GM18519 (cell line): ENCODE results near the gene TOR4A.

Experiments used
- ATAC-seq: cut with Tn5 transposase; IDR thresholded peaks from one replicate; pipeline ENCODE4 v1.9.1; 2021; ENCODE audit warnings: mild to moderate bottlenecking, moderate library complexity; ENCODE audit not compliant: unreplicated experiment, low FRiP score

TOR4A gene

DNA sequence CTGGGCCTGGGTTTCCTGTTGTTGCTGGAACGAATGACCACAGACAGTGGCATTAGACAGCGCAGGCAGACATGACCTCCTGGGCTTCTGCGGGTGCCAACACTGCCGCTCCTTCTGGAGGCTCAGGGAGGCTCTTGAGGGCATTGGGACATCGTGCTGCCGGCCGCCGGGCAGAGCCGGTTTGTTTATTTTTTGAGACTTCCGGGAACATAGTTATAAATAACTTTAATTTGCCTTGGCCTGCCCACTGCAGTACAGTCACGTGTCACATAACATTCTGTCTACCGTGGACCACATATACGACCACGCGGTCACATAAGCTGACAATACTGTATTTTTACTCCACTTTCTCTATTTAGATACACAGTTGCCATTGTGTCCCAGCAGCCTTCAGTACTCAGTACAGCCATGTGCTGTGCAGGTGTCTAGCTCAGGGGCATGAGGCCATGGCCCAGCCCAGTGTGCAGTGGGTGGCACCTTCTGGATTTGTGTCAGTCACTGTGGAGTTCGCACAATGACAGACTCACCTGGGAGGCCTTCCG, 8.2 kb upstream of the TOR4A start:
- ATAC-seq, result no peak

DNA sequence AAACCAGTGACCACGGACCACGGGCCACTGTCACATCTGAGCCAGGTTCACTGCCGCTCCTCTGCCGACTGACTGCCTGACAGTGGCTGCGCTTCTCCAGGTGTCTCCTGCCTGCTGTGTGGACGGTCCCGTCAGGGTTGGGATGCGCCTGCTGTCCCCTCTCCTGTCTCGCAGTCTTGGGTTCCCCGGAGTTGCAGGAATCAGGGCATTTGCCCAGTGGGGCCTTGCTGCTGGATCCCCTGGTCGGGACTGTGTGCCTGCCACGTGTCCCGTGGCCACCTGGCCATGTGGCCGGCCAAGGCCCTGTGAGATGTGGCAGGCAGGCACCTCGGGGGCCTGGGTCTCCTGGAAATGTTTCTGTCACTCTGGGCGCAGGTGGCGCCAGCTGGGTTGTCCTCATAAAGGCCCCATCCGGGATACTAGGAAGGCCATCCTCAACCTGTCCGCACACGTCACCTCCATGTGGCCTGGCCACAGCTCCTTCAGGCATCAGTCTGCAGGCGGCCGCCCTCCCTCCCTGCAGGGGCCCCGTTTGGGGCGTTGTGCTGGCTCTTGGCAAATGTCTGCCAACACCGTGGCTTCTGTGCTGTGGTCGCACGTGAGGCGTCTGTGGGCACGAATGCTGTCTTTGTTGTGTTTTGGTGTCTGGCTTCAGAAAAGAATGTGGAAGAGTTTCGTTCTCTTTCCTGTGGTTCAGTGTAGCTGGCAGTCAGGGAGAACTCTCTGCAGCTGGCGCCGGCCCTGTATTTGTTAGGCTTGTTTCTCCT, 6.4 kb upstream of the TOR4A start:
- no peak for ATAC-seq

DNA sequence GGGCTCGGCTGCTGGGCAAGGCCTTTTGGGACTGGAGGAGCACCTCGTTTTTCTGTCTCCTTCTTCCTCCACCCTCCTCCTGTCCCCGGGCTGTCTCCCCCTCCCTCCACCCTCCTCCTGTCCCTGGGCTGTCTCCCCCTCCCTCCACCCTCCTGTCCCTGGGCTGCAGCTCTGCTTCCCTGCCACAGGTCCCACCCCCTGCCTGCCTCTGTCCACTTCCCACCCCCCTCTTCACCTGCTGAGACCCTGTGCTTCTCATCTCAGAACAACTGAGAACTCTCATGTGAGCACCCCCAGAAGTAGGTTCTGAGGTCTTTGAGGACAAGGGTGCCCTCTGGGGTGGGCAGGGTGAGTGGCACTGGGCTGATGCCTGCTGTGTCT, 5.8 kb upstream of the TOR4A start:
- no peak for ATAC-seq

DNA sequence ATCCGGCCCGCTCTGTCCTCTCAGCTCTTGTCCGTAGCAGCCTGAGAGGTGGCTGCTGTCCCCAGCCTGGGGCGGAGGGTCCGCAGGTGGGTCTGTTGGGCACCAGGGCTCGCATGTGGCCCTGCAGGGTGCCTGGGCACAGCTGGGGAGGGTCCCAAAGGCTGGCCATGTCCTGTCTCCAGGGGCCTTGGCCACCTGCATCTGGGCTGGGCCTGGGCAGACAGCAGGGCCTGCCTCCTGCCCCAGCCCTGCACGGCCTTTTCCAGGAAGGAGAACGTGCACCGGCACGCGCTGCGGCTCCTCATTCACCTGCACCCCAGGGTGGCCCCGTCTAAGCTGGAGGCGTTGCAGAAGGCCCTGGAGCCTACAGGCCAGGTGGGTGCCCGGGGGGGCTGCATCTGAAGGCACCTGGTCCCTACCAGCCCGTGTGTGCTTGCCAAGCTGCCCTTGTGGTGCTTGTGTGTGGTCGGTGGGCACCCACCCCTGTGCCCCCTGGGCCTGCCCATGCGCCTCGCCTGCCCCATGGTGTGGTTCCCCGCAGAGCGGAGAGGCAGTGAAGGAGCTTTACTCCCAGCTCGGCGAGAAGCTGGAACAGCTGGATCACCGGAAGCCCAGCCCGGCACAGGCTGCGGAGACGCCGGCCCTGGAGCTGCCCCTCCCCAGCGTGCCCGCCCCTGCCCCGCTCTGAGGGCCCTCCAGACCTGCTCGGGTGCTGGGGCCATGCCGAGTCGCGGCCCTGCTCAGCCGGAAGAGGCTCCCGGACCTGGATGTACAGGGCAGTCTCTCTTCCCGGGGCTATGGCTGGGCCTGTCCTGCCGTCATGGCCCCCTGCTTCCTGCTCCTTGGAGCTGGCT, 5.1 kb upstream of the TOR4A start:
- no peak for ATAC-seq

- ATAC-seq, result no peak
These were observed 4.4 kb upstream of the TOR4A start for GRCh38 chr9:137273095-137273490.

DNA sequence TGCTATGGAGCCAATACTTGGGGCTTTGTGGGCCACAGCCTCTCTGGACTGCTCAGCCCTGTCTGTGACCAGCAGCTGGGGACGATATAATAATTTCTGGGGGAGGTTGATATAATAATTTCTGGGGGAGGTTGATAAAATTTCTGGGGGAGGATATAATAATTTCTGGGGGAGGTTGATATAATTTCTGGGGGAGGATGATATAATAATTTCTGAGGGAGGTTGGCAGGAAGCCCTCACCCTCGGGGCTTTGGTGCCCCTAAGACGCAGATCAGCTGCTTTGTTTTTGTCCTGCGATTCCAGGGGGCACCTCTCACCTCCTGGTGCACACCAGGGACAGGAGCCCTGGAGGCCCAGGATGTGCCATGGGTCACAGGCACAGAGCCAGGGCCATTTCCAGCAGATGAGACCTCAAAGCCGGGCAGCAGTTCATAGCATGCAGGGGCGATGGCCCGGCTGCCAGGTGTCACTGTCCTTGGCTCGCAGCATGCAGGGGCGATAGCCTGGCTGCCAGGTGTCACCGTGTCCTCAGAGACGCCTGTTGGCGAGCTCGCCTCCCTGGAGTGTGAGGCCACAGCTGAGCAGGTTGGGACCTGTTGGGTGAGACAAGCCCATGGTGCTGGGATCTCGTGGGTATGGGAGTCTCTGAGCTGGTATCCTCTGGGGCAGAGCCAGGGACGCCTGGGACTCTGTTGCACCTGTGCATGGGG, 3.8 kb upstream of the TOR4A start:
- ATAC-seq, result no peak

GRCh38 chr9:137275203-137275587, 2.3 kb upstream of the TOR4A start:
- ATAC-seq, result no peak

DNA sequence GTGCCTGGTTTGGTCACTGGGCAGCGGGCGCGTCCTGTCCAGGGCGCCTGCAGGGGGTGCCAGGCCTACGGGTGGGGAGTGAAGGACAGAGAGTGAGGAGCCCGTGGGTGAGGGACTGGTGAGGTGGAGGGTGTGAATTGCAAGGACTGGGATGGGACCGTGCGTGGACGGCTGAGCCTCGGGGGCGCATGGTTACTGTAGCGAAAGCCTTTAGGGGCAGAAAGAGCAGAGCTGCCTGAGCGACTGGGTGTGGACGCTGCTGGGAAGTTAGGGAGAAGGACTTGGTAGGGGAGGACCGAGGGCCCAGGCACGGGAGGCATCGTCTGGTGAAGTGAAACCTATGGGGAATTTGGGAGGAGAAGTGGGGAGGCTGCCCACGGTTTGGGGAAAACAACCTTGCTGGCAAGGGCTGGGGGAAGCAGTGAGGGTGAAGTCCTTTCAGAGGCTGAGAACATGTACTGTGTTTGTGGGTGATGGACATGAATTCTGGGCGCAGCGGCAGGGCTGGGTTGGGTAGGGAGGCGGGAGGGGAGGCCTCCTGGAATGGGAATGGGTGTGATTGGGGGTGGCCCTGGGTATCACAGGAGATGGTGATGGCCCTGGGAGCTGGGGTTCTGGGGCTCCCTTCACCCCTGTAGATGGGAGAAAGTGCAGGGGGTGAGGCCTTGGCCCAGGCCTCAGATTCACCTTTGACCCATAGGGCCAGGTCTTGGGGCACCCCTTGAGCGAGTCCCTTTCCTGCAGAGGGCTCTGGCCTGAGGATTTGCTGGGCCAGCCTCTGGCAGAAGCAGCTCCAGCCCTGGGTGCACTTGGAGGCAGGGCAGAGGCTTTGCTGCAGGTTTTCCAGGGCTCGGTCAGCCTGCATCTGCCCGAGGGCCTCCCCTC, 1.7 kb upstream of the TOR4A start:
- no peak for ATAC-seq

GRCh38 chr9:137276473-137277328, 825 bp upstream of the TOR4A start:
- ATAC-seq, result no peak

DNA sequence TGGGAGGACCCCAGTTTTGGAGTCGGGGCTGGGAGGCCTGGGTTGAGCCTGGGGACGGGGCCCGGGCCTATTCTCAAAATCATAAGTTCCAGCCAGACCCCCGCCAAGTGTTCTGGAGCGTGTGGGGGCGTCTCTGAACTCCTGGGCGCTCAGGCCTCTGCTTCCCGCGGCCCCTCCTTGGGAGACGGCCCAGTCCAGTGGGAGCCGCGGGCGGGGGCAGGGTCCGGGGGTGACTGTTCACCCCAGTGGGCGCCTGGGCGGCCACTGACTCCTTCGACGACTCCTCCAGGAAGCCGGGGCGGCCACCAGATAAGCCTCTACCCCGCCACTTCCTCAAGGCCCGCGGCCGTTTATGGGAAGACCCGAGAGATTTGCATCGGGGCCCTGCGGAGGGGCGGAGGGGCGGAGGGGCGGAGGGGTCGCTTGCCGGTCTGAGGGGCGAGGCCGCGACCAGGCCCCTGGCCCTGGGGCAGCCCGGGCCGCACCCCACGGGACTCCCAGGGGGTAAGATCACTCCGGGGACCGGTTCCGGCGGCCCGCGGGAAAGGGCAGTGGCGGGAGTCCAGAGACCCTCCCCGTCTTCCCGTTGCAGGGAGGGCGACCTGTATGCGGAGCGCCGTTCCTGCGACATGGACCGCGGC, 655 bp downstream of the TOR4A start:
- ATAC-seq, result no peak

DNA sequence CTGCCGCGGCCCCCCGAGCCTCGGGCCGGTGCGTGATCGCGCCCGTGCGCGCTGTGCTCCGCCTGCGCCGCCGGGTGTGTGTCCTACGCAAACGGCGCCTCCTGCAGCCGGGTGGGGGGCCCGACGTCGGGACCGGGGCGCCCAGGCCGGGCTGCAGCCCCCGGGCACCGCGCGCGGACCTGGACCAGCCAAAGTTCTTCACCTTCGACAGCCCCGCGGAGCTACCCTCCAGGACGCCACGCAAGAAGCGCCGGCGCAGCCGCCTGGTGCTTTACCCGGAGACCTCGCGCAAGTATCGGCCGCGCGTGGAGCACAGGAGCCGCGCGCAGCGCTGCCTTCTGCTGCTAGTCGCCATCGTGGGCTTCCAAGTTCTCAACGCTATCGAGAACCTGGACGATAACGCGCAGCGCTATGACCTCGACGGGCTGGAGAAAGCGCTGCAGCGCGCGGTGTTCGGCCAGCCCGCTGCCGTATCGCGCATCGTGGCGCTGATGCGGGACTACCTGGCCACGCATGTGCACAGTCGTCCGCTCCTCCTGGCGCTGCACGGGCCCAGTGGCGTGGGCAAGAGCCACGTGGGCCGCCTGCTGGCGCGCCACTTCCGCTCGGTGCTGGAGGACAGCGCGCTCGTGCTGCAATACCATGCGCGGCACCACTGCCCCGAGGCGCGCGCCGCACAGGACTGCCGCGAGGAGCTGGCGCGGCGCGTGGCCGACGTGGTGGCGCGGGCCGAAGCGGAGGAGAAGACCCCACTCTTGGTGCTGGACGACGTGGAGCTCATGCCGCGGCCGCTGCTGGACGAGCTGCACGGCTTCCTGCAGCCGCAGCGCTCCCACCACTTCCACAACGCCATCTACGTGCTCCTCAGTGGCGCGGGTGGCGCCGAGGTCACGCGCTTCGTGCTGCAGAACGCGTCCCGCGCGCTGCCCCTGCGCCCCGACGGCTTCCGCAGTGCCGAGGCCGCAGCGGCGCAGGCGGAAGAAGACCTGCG, 1.5 kb downstream of the TOR4A start:
- ATAC-seq, result no peak

GRCh38 chr9:137279741-137280473, 2.4 kb downstream of the TOR4A start:
- no peak for ATAC-seq

DNA sequence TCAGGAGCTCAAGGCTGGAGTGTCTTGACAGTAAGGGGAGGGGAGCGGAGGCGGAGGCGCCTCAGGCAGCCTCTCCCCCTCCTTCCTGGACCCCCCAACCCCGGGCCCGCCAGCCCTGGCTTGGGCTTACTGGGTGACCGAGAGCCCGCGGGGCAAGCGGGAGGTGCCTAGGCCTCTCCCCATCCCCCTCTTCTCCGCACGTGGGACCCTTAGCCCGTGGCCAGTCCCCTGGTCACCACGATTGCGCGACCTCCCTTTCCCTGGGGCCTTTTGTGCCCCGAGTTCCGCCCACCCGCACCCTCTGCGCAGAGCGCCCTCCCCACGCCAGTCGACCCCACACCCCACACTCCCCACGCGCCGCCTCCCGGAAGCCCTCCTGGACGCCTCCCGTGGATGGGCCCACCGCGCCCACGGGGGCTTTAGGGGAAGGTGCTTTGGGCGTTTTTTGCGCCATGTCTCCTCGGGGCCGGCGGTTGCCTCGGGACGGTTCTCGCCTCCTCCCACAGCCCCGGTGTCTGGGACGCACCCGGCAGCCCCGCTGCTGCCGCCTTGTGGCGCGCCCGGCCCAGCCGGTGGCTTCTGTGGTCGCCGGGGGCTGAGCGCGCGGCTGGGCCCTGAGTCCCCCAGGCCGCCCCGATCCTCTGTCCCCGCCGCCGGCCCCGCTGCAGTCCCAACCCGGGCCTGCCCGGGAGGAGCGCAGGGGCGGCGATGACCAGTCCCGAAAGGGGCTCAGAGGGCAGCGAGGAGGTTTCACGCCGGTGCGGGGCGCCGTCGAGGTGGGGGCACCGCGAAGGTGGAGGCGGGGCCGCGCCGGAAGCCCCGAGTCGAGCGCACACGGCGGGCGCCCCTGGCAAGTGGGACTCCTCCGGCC, 3.2 kb downstream of the TOR4A start:
- no peak for ATAC-seq

DNA sequence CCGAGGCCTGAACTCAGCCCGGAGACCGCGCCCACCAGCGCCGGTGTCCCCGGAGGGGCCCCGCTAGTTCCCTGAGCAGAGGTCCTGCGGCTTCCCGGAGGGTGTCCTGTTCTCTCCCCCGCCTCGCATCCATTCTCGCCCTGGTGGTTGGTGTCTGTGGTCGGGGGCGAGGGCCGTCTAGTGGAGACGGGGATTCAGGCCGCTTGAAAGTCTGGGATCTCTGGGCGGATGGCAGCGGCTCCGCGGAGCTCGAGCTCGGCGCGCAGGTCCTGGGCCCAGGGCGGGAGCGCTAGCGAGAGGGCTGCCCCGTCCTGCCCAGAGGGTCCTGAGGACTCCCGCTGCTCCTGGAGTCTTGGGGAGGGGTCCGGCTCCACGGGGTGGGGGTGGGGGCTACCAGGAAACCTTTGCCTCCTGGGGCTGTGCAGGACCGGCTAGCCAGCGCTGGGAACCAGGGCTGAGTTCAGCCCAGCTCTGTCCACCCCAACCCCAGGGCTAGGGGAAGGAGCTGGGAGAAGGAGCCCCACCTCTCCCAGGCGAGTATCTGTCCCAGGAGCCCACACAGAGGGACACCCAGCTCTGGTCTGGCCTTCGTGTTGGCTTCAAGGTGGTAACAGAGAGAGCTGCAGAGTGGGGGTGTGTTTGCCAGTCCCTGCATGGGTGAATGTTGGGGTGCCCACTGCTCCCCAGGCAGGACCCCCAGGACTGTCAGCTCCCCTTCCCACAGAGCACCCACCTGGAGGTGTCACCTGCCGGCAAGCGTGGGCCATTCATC, 4.0 kb downstream of the TOR4A start:
- ATAC-seq, result no peak

DNA sequence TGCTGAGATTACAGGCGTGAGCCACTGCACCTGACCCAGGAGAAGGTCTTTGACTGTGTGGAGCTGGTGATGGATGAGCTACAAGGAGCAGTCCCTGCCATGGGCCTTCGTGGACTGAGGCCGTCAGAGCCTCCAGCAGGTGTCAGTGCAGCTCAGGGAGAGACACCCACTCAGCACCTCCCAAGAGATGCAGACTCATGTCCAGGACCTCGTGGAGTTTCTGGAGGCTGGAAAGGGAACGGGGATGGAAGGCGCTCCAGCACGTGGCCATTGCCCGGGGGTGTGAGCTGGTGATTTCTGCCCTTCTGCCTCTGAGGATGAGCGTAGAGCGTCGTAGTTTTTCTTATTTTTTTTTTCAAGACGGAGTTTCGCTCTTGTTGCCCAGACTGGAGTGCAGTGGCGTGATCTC, 9.5 kb downstream of the TOR4A start:
- ATAC-seq, result no peak
